DOHH2 (cell line): ENCODE data around the gene PDE4DIP.
"Not testable (repeated sequence)": the region's sequence is repeated elsewhere in the genome, so short reads cannot be mapped to it uniquely, and the experiment has no call there.

Experiments used
- EZH2phosphoT487 ChIP-seq: fragments of 200-600 bp; sonication (generic); IDR thresholded peaks from 2 replicates; pipeline ENCODE4 v1.6.1; 2017; ENCODE audit warnings: borderline replicate concordance, mild to moderate bottlenecking, antibody characterized with exemption, low read length, moderate library complexity, mixed read lengths
- TF ChIP-seq, protein P1 (sequence below): fragments of 200-600 bp; sonication (generic); IDR thresholded peaks from one replicate; pipeline ENCODE4 v1.5.1; 2014; ENCODE audit warnings: antibody characterized with exemption, mild to moderate bottlenecking, low read depth, low read length; ENCODE audit not compliant: poor library complexity, severe bottlenecking

DNA sequence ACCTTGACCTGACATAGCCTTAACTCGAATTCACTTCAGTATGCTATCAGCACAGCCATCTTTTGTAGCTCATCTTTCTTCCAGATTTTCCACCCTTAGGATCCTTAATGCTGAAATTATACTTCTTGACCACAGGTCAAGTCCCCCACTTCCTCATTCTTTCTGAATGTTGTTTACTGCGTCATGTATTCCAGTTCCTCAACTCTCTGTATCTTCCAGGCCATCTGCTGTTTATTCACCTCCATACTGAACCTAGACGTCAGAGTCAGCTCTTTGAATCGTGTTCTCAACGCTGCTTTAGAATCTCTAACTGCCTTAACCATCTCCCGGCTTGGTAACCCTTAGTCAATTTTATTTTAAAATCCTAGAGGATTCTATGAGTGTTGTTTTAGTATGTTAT lies 9.8 kb downstream of the PDE4DIP start:
- TF ChIP-seq, protein P1, sequence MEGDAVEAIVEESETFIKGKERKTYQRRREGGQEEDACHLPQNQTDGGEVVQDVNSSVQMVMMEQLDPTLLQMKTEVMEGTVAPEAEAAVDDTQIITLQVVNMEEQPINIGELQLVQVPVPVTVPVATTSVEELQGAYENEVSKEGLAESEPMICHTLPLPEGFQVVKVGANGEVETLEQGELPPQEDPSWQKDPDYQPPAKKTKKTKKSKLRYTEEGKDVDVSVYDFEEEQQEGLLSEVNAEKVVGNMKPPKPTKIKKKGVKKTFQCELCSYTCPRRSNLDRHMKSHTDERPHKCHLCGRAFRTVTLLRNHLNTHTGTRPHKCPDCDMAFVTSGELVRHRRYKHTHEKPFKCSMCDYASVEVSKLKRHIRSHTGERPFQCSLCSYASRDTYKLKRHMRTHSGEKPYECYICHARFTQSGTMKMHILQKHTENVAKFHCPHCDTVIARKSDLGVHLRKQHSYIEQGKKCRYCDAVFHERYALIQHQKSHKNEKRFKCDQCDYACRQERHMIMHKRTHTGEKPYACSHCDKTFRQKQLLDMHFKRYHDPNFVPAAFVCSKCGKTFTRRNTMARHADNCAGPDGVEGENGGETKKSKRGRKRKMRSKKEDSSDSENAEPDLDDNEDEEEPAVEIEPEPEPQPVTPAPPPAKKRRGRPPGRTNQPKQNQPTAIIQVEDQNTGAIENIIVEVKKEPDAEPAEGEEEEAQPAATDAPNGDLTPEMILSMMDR = not testable (repeated sequence)
- not testable (repeated sequence) for TF ChIP-seq EZH2phosphoT487
